Inflammatory macrophage treated with lipopolysaccharide for 1 hour (primary cell): ENCODE measurements around the gene PLXNA2.

Experiments used
- DNase-seq, 2 donors: peaks; one replicate each; pipeline ENCODE4 v3.0.0-alpha.2; 2020 to 2022

PLXNA2 gene

GRCh38 chr1:208243967-208244916 is at the start of gene PLXNA2:
Gene PLXNA2, minus strand, starts transcription at chr1:208244384. Its CDS starts 26,462 bp downstream, at chr1:208217922.
- DNase-seq = peak; percentile 30 to 72

DNA sequence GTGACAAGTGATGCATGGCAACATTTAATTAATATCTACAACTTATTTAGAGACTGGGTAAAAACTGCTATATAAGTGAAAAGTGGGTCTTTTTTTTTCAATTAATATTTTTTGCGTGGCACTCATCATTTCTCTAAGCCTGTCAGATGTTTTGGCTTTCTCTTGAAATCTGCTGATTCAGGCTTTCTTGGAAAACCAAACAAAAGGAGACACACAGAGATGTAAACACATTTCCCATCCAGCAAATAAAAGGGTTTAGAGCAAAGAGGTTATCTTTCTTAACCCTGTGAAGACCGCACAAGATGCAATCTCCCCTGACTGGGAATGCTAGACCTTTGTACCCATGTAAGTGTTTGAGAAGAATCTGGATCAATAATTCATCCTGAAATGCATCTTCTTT is 48.7 kb upstream of the PLXNA2 start:
- no peak for DNase-seq

GRCh38 chr1:208291923-208292711 is 47.9 kb upstream of the PLXNA2 start:
- DNase-seq = no peak

- no peak for DNase-seq
Measured at GRCh38 chr1:208291129-208291528, 46.9 kb upstream of the PLXNA2 start.

DNA sequence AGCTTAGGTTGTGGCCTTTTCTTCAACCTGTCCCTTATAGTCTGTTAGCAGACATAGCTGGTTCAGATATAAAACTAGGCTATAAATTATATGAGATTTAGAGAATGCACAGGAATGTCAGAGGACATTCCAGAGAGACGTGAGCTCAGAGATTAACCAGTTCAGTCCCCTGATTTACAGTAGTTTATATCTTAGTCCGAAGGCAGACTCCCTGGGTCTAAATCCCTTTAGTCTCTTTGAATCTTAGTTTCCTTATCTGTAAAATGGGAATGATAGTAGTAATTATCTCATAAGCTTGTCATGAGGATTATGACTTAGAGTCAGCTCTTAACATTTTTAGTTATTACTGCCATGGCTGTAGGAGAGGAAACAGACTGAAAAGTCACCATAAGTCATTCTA is 45.5 kb upstream of the PLXNA2 start:
- DNase-seq = no peak

GRCh38 chr1:208288495-208288894 is 44.3 kb upstream of the PLXNA2 start:
- no peak for DNase-seq

DNA sequence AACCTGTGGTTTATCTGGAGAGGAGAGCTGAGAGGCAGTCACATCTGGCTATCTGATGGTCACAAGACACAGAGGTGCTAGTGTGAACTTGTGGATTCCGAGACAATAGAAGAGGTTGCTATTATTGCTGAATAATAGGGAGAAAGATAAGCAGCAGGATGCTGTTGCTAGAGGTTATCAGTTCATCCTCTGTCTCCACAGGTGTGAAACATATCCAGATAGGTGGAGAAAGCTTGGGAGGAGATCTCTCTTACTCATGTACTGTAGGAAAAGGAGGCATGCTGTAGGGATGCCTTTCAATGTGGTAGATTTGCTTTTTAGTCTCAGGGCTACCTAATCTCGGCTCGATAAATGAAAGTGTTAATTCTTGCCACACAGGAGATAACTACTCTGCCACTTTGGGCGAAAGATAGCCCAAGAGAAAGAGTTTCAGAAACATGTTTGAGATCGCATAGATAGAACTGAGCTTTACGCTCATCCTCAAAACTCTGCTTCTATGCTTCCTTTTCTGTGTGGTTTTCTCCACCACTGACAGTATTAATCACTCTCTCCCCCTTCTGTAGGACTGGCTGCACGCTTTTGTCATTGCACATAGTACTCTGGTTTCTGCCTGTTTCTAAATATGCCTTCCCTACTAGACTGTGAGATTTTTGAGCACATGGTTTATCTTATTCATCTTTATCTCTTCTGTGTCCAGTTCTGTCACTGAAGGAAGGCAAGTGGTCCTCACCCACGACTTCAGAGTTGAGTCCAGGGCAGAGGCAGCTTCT is 36.7 kb upstream of the PLXNA2 start:
- no peak for DNase-seq

DNA sequence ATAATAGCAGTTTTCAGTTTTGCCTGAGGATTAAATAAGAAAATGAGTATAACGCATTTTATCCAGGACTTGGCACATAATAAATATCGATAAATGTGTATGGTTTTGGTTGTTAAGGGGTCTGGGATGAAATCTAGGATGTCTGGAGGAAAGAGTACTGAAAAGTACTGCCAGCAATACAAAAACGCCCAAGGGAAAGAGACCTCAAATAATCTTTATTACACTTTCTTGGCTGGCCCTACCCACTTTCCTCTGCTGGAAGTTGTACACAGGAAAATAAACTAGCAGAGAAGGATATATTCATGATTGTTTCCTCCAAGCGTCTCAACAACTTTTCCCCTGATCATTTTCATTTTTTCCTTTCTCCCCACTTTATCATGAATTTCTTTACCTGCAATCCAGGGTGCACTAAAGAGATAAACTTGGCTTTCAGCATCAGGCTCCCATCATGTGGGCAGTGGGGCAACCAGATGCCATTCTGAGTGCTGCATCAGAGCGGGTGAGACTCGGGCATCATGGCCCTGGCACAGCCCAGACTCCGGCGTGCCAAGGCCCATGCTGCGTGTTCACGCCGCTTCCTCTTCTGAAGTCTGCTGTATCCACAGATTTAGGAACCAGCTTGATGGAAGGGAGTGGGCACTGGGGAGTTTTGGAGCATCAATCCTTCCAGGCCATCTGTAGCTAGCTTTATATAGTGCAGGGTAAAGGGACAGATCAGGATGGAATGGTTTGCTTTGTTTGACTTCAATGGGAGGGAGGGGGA is 35.8 kb upstream of the PLXNA2 start:
- DNase-seq = no peak

DNA sequence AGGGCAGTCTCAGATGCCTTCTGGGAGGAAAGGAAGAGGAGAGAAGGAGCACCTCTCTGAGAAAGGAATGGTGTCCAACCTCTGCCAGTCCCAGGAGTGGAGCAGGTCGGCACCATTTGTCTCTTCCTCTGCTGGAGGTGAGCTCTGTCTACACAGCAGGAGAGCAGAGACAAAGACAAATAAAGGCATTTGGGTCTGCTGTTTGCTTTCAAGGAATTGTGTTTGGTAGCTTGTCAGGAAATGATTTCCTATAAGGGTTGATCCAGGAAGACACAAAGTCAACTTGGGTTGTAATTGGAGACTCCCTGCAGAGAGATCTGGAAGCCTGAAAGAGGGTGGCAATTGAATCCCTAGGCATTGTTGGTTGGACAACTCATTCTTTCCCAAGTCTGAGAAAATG is 34.5 kb upstream of the PLXNA2 start:
- DNase-seq = no peak

GRCh38 chr1:208276757-208277435 is 32.7 kb upstream of the PLXNA2 start:
- no peak for DNase-seq

DNA sequence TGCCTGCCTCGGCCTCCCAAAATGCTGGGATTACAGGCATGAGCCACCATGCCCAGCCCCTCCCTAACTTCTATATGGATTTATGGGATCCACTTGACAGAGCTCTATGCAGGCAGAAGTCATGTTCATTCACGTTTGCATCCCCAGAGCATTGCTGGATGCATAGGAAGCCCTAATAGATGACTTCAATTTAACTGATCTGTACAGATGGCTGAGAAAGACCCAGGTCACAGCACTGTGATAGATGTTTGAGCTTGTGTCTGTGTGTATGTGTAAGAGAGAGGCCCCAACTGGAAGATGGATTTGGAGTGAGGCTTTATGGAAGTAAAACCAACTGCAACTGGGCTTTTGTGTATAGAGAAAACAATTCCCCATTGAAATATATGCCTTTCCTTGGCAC is 30.9 kb upstream of the PLXNA2 start:
- DNase-seq = no peak

DNA sequence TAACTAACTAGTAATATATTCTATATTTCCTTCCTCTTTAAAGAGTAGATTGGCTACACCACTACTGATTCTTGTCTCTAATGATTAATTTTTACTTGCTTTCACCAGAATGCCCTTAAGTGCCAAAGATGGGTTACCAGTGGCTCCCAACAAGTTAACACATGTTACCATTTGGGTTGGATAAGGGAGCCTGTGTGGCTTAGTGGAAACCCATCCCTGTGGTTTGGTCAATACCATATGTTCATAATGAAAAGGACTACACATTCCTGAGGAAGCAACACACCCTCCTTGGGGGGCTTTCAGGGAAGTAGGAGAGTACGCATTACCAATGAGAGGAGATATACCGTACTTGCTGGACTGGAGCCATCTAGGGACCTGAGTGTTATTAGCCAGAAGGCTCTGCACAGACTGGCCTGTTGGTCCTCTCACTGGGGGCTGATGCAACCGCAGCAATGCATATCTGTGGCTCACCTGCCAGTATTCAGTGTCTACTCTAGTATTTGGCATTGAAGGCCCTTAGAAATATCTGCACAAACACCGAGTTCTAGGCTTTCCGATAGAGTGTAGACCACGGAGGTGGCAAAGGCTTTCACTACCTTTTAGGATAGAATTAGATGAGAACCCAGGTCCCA is 29.3 kb upstream of the PLXNA2 start:
- no peak for DNase-seq

GRCh38 chr1:208272713-208273112 is 28.5 kb upstream of the PLXNA2 start:
- no peak for DNase-seq

- DNase-seq = no peak
Measured at GRCh38 chr1:208272311-208272710, 28.1 kb upstream of the PLXNA2 start.

DNA sequence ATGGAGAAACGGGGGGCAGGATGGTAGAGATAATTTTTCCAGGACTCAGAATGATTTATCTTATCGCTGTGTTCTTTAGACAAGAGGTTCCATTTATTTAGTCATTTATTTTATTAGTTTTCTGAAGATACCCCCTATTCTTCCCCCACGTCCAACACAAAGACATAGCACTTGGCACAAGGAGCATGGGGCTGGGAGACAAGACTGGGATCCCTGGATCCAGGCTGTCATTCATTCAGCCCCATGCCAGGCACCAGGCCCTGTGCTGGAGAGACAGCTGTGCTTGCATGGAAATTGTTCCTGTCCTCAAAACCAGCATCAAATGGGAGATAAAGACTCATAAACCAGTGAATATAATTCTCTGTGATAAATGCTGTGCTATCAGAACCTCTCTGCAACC is 27.1 kb upstream of the PLXNA2 start:
- DNase-seq = no peak

GRCh38 chr1:208270651-208271141 is 26.5 kb upstream of the PLXNA2 start:
- no peak for DNase-seq

DNA sequence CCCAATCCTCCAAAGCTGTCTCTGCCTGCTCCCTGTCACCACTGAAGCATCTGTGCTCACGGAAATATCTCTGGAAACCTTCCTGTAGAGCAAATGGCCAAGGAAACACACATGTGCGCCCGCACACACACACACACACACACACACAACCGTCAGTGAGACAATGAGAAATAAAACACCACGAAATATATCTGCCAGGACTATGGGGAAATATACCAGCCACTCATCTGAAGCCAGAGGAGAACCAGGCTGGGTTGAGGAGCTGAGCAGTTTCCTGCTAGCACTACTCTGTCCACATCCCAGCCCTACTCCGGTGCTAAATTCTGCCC is 25.1 kb upstream of the PLXNA2 start:
- DNase-seq = no peak

DNA sequence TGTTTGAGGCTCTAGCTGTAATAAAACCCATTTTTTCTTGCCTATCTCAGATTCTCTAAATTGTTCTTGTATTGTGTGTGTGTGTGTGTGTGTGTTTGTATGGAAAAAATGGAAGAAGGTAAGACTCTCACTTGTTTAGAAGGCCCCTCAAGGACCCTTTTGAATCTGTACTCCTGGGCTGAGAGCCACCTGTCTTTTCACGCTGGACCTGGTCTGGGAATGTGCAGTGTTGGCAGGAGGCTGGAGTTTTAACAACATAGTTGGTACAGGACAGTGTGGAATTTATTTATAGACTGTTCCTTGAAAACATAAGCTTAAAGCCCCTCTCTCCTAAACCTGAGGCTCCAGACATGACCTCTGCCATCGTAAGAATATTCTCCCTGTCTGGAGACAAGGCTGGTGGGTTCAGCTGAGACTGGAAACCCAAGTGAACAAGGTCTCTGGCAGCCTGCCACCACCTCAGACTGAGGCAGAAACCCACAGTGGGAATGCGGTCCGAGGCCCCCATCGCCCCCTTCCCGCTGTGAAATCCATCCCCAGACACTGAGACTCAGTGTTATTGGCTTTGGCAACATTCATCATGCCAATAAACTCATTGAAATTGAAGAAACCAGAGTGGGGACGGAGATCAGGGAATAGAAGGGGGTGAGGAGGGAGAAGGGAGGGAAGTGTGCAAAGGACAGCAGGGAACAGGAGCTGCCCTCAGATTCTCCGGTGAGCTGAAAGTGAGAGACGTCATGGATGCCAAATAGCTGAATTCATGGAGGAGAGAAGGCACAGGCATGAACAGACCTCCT is 24.6 kb upstream of the PLXNA2 start:
- no peak for DNase-seq

DNA sequence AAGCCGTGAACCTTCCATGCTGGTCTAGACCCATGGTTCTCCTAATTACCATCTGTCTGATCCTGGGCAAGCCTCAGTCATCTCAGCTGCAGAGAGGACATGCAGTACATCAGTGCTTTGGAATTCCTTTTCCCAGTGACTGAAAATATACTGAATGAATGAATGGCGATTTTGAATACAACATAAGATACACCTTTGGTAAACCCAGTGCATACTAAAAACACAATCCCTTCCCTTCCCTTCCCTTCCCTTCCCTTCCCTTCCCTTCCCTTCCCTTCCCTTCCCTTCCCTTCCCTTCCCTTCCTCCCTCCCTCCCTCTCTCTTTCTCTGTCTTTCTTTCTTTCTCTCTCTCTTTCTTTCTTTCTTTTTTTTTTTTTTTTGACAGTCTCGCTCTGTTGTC is 21.3 kb upstream of the PLXNA2 start:
- no peak for DNase-seq

- no peak for DNase-seq
Measured at GRCh38 chr1:208265122-208265469, 20.9 kb upstream of the PLXNA2 start.
